22Rv1 (cell line): Measurements from ENCODE around the gene WDR86.

Experiments used
- CTCF ChIP-seq: fragments of 450-650 bp; IDR thresholded peaks from 2 replicates; pipeline ENCODE4 v1.5.1; 2017; ENCODE audit warnings: mild to moderate bottlenecking
- ZFX ChIP-seq: fragments of 450-650 bp; IDR thresholded peaks from 2 replicates; pipeline ENCODE4 v1.6.1; 2017; ENCODE audit warnings: antibody characterized with exemption, borderline replicate concordance

- no peak for TF ChIP-seq CTCF
- no peak for TF ChIP-seq ZFX
Measured at GRCh38 chr7:151439855-151440798, 30.3 kb upstream of the WDR86 start, which contains the start of gene CRYGN.
